Measurements from ENCODE around the gene SLC5A4. TPM values are rescaled to one million over a fixed set of nuclear protein-coding genes. Genes with fewer than 3 reads are reported as not detected.
"Not testable (repeated sequence)": the region's sequence is repeated elsewhere in the genome, so short reads cannot be mapped to it uniquely, and the experiment has no call there.

The SLC5A4 gene
- not detected in 2 replicates for total RNA-seq
- long read RNA-seq: 0 reads

- H3K27ac Mint-ChIP-seq: no peak within 1 kb of the TSS
- no peak for TF ChIP-seq CTCF (IDR thresholded peaks at IDR 0.05; ENCODE audit: unreplicated experiment)
- no peaks in the 10 kb centered on the region for H3K4me1 Mint-ChIP-seq (ENCODE audit: low read depth)
- H3K36me3 Mint-ChIP-seq (ENCODE audit: insufficient read depth): no peaks in the 10 kb centered on the region
- no peak for DNase-seq (ENCODE audit: low spot score, unreplicated experiment)
- H3K27me3 Mint-ChIP-seq: no peaks in the 10 kb centered on the region
- H3K4me3 Mint-ChIP-seq (ENCODE audit: low read depth): no peak within 1 kb of the TSS
- no peaks in the 10 kb centered on the region for H3K9me3 Mint-ChIP-seq (ENCODE audit: low read depth)
These were observed at the start of gene SLC5A4 for GRCh38 chr22:32255217-32255616. Gene SLC5A4 (minus strand): TSS chr22:32255347. CDS start chr22:32255329, 18 bp downstream.

GRCh38 chr22:32293921-32294320, 38.8 kb upstream of the SLC5A4 start:
- H3K9me3 Mint-ChIP-seq (ENCODE audit: low read depth); H3K27me3 Mint-ChIP-seq; H3K36me3 Mint-ChIP-seq (ENCODE audit: insufficient read depth); H3K27ac Mint-ChIP-seq; H3K4me3 Mint-ChIP-seq (ENCODE audit: low read depth); H3K4me1 Mint-ChIP-seq (ENCODE audit: low read depth); DNase-seq (ENCODE audit: low spot score, unreplicated experiment): not testable (repeated sequence)

- H3K9me3 Mint-ChIP-seq (ENCODE audit: low read depth): peaks cover 2% of the 10 kb centered on the region
- peaks cover 4% of the 10 kb centered on the region for H3K27me3 Mint-ChIP-seq
These were observed 31.2 kb upstream of the SLC5A4 start for GRCh38 chr22:32286290-32286840.

GRCh38 chr22:32281072-32281471, 25.9 kb upstream of the SLC5A4 start:
- Mint-ChIP-seq H3K4me1 (ENCODE audit: low read depth) (no peaks in the 10 kb centered on the region), H3K9me3 (ENCODE audit: low read depth) (peaks cover 2% of the 10 kb centered on the region), H3K36me3 (ENCODE audit: insufficient read depth) (no peaks in the 10 kb centered on the region), H3K4me3 (ENCODE audit: low read depth) (no peak overlapping the region), H3K27ac (no peak overlapping the region), H3K27me3 (peaks cover 4% of the 10 kb centered on the region)
- DNase-seq (ENCODE audit: low spot score, unreplicated experiment): no peak
- no peak for TF ChIP-seq CTCF (IDR thresholded peaks at IDR 0.05; ENCODE audit: unreplicated experiment)

More at GRCh38 chr22:32286290-32286840, 31.2 kb upstream of the SLC5A4 start:
- H3K36me3 Mint-ChIP-seq (ENCODE audit: insufficient read depth): no peaks in the 10 kb centered on the region
- H3K27ac Mint-ChIP-seq: no peak overlapping the region
- H3K4me3 Mint-ChIP-seq (ENCODE audit: low read depth): no peak overlapping the region
- no peak for DNase-seq (ENCODE audit: low spot score, unreplicated experiment)
- H3K4me1 Mint-ChIP-seq (ENCODE audit: low read depth): no peaks in the 10 kb centered on the region
- TF ChIP-seq CTCF (IDR thresholded peaks at IDR 0.05; ENCODE audit: unreplicated experiment): no peak

- H3K36me3 Mint-ChIP-seq (ENCODE audit: insufficient read depth); DNase-seq (ENCODE audit: low spot score, unreplicated experiment); H3K27ac Mint-ChIP-seq; H3K4me3 Mint-ChIP-seq (ENCODE audit: low read depth); H3K9me3 Mint-ChIP-seq (ENCODE audit: low read depth); H3K4me1 Mint-ChIP-seq (ENCODE audit: low read depth); H3K27me3 Mint-ChIP-seq: not testable (repeated sequence)
These were observed 20.2 kb upstream of the SLC5A4 start for GRCh38 chr22:32275353-32275752.

GRCh38 chr22:32271389-32271788, 16.2 kb upstream of the SLC5A4 start:
- no peaks in the 10 kb centered on the region for H3K9me3 Mint-ChIP-seq (ENCODE audit: low read depth)
- DNase-seq (ENCODE audit: low spot score, unreplicated experiment): no peak
- H3K27me3 Mint-ChIP-seq: no peaks in the 10 kb centered on the region
- no peak for TF ChIP-seq CTCF (IDR thresholded peaks at IDR 0.05; ENCODE audit: unreplicated experiment)
- no peaks in the 10 kb centered on the region for H3K36me3 Mint-ChIP-seq (ENCODE audit: insufficient read depth)
- H3K4me3 Mint-ChIP-seq (ENCODE audit: low read depth): no peak overlapping the region
- no peaks in the 10 kb centered on the region for H3K4me1 Mint-ChIP-seq (ENCODE audit: low read depth)
- H3K27ac Mint-ChIP-seq: no peak overlapping the region

Measured in progenitor cell of endocrine pancreas (in vitro differentiated cells).